PC-9 (cell line): ENCODE data around the gene RAB40C. TPM values are rescaled to one million over a fixed set of nuclear protein-coding genes. Genes with fewer than 3 reads are reported as not detected.
A peak's percentile ranks its signal among the peaks of the same experiment; 100 is the strongest.

Source experiments
- BruUV-seq: library from RNA; stranded (reverse); fragments of 400-500 nt; replicated peaks from 2 replicates; lab custom pipeline; 2021; lab: Mats Ljungman, UMichigan
- CTCF ChIA-PET: fragments of 300-600 bp; sonication (Branson Sonifier 250); formaldehyde crosslinking; loops from one replicate; lab custom pipeline; 2022; ENCODE audit warnings: antibody characterized with exemption; lab: Charles Lee
- POLR2A ChIA-PET: fragments of 300-600 bp; sonication (Branson Sonifier 250); formaldehyde crosslinking; loops from one replicate; lab custom pipeline; 2022; ENCODE audit warnings: antibody characterized with exemption; ENCODE audit not compliant: unreplicated experiment; lab: Charles Lee
- DNase-seq, 2 experiments: peaks; one replicate each; pipeline versions ENCODE4 v3.0.0 to v3.0.0-alpha.2; 2015 to 2022; ENCODE audit warnings: mixed read lengths in 1 of 2
- H2AFZ ChIP-seq: fragments of 200-600 bp; sonication (generic); 2 replicates; pipeline ENCODE4 v1.8.1; 2017; ENCODE audit warnings: antibody characterized with exemption
- H3F3A ChIP-seq: fragments of 200-600 bp; sonication (generic); 2 replicates; pipeline ENCODE4 v1.8.1; 2017; ENCODE audit warnings: antibody characterized with exemption, mild to moderate bottlenecking, low read depth; ENCODE audit not compliant: insufficient read depth
- H3K27ac ChIP-seq: fragments of 200-600 bp; sonication (generic); 2 replicates; pipeline ENCODE4 v1.6.1; 2016; ENCODE audit warnings: mixed run types
- H3K27me3 ChIP-seq: fragments of 200-600 bp; sonication (generic); 2 replicates; pipeline ENCODE4 v1.6.1; 2016; ENCODE audit warnings: low read depth, mixed run types; ENCODE audit not compliant: insufficient read depth
- H3K36me3 ChIP-seq: fragments of 200-600 bp; sonication (generic); 2 replicates; pipeline ENCODE4 v1.6.1; 2016; ENCODE audit warnings: low read depth, mixed run types
- H3K4me1 ChIP-seq: fragments of 200-600 bp; sonication (generic); replicated peaks from 2 replicates; pipeline ENCODE4 v1.6.1; 2016; ENCODE audit warnings: mixed run types; ENCODE audit not compliant: insufficient read depth
- H3K4me2 ChIP-seq: fragments of 200-600 bp; sonication (generic); 2 replicates; pipeline ENCODE4 v1.6.1; 2017; ENCODE audit warnings: mixed run types
- H3K4me3 ChIP-seq: fragments of 200-600 bp; sonication (generic); 2 replicates; pipeline ENCODE4 v1.6.1; 2016; ENCODE audit warnings: mixed run types
- H3K79me2 ChIP-seq: fragments of 200-600 bp; sonication (generic); 2 replicates; pipeline ENCODE4 v1.6.1; 2017; ENCODE audit warnings: low read depth, mixed run types
- H3K9me2 ChIP-seq: fragments of 200-600 bp; sonication (generic); 2 replicates; pipeline ENCODE4 v1.8.1; 2017; ENCODE audit warnings: mild to moderate bottlenecking; ENCODE audit not compliant: insufficient read depth
- H3K9me3 ChIP-seq: fragments of 200-600 bp; sonication (generic); 2 replicates; pipeline ENCODE4 v1.8.1; 2016; ENCODE audit warnings: low read depth; ENCODE audit not compliant: insufficient read depth
- H4K20me1 ChIP-seq: fragments of 200-600 bp; sonication (generic); 2 replicates; pipeline ENCODE4 v1.8.1; 2017; ENCODE audit not compliant: insufficient read depth
- EZH2 ChIP-seq: fragments of 200-600 bp; sonication (generic); IDR thresholded peaks from 2 replicates; pipeline ENCODE4 v1.8.0; 2017; ENCODE audit warnings: antibody characterized with exemption, low read depth
- intact Hi-C: fragments of 100-400 bp; cut with micrococcal nuclease; formaldehyde crosslinking; loops from one replicate; pipeline ENCODE4 v1.10.0; 2022; ENCODE audit not compliant: unreplicated experiment
- total RNA-seq: library from RNA; stranded (reverse); gene quantifications from 2 replicates; pipeline ENCODE4 v1.2.3, GENCODE V29; 2021
- TF ChIP-seq, protein P1 (sequence below): fragments of 200-600 bp; sonication (generic); conservative IDR thresholded peaks from 2 replicates; pipeline ENCODE4 v1.6.1; 2017; ENCODE audit warnings: mixed run types, antibody characterized with exemption, mild to moderate bottlenecking, moderate library complexity

Gene RAB40C
- total RNA-seq, 1 experiment from 2014 or later, result 47.1 TPM

- H3K36me3 ChIP-seq, result no peaks in the 10 kb centered on the region
- no peak overlapping the region for H3K27ac ChIP-seq
- CTCF ChIA-PET, result interaction anchor here (0.9 kb wide), 1 partner anchor 16 kb away, joined by 4 read pairs; the partner anchor contains the start of gene RHBDL1
Measured at GRCh38 chr16:660132-660458, 70.2 kb downstream of the RAB40C start.

DNA sequence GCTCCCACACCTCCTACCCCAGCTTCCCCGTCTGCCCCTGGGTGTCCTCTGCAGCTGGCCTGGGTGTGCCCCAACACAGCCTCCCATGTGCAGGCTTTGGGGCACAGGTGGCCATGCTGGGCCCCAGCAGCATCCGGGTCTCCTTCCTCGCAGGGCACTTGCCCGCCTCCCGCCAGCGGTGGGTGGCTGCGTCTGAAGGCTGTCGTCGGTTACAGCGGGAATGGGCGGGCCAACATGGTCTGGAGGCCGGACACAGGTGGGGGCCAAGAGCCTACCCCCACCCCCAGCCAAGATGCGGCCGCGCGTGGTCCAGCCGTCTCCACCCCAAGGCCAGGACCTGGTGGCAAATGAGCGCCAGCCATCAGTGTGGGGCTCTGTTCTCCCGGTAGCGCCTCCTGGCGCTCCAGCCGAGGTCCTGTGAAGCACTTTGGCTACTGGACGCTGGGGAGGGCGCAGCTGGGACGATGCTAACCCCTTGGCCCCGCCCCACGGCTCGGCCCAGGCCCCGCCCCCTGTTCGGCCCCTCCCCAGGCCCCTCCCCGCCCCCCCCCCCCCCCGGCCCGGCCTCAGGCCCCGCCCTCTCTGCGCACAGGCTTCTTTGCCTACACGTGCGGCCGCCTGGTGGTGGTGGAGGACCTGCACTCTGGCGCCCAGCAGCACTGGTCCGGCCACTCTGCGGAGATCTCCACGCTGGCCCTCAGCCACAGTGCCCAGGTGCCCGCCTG lies 70.8 kb downstream of the RAB40C start:
- Histone ChIP-seq H3K9me2 (no peaks in the 10 kb centered on the region), H4K20me1 (0 out of 2 replicates have a peak, but pooled peaks cover 4% of the 10 kb centered on the region), H3K27ac (no peak overlapping the region), H3K36me3 (no peaks in the 10 kb centered on the region), H3K79me2 (no peaks in the 10 kb centered on the region), H3K4me2 (peak overlapping the region; percentile 33; the same call in 1 of the 2 replicates), H3F3A (peaks cover 7% of the 10 kb centered on the region), H2AFZ (no peak overlapping the region), H3K27me3 (no peaks in the 10 kb centered on the region), H3K4me3 (no peak overlapping the region), H3K9me3 (no peaks in the 10 kb centered on the region), H3K4me1 (peaks cover 7% of the 10 kb centered on the region; the same call in 1 of the 2 replicates)
- DNase-seq, result peak; percentile 70 to 87
- CTCF ChIA-PET, result interaction anchor here (0.6 to 0.9 kb wide), 2 partner anchors 15 to 52 kb away, joined by 3 to 4 read pairs; partner anchors contain the start of gene RHBDL1
- no TSS peak for BruUV-seq
- POLR2A ChIA-PET, result interaction anchor here (0.5 to 0.8 kb wide), 4 partner anchors 13 to 100 kb away, joined by 3 to 4 read pairs (median 4); partner anchors contain the start of gene MSLN
- no peak for TF ChIP-seq EZH2
- TF ChIP-seq, protein P1, sequence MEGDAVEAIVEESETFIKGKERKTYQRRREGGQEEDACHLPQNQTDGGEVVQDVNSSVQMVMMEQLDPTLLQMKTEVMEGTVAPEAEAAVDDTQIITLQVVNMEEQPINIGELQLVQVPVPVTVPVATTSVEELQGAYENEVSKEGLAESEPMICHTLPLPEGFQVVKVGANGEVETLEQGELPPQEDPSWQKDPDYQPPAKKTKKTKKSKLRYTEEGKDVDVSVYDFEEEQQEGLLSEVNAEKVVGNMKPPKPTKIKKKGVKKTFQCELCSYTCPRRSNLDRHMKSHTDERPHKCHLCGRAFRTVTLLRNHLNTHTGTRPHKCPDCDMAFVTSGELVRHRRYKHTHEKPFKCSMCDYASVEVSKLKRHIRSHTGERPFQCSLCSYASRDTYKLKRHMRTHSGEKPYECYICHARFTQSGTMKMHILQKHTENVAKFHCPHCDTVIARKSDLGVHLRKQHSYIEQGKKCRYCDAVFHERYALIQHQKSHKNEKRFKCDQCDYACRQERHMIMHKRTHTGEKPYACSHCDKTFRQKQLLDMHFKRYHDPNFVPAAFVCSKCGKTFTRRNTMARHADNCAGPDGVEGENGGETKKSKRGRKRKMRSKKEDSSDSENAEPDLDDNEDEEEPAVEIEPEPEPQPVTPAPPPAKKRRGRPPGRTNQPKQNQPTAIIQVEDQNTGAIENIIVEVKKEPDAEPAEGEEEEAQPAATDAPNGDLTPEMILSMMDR, result peak; percentile 52; the same call in 1 of the 2 replicates
- intact Hi-C loops, result no loop called here

More at GRCh38 chr16:660132-660458, 70.2 kb downstream of the RAB40C start:
- no peaks in the 10 kb centered on the region for H3K79me2 ChIP-seq
- H3K4me2 ChIP-seq, result no peak overlapping the region
- no peak for DNase-seq
- H2AFZ ChIP-seq, result no peak overlapping the region
- H3K9me3 ChIP-seq, result no peaks in the 10 kb centered on the region
- POLR2A ChIA-PET, result interaction anchor here (0.5 to 0.6 kb wide), 3 partner anchors 12 to 101 kb away, joined by 3 to 4 read pairs (median 4); partner anchors contain the start of gene MSLN
- intact Hi-C loops, result no loop called here
- no peak overlapping the region for H3K4me3 ChIP-seq
- no peaks in the 10 kb centered on the region for H3K27me3 ChIP-seq
- H3K4me1 ChIP-seq, result peaks cover 7% of the 10 kb centered on the region; the same call in 1 of the 2 replicates
- TF ChIP-seq, protein P1, result no peak
- TF ChIP-seq EZH2, result no peak
- H3K9me2 ChIP-seq, result no peaks in the 10 kb centered on the region
- 0 out of 2 replicates have a peak, but pooled peaks cover 4% of the 10 kb centered on the region for H4K20me1 ChIP-seq
- no TSS peak for BruUV-seq
- H3F3A ChIP-seq, result peaks cover 7% of the 10 kb centered on the region

- TF ChIP-seq, protein P1, result no peak; the same call in 1 of the 2 replicates
- TF ChIP-seq EZH2, result no peak
- no TSS peak for BruUV-seq
- no peaks in the 10 kb centered on the region for H3K36me3 ChIP-seq
- H2AFZ ChIP-seq, result no peak overlapping the region
- no peak for DNase-seq
- H3K27ac ChIP-seq, result no peak overlapping the region
- peaks cover 7% of the 10 kb centered on the region for H3F3A ChIP-seq
- H3K9me3 ChIP-seq, result no peaks in the 10 kb centered on the region
- ChIA-PET CTCF (interaction anchor here (0.6 to 0.9 kb wide), 2 partner anchors 15 to 51 kb away, joined by 3 to 4 read pairs; partner anchors contain the start of gene RHBDL1), POLR2A (interaction anchor here (0.8 kb wide), 1 partner anchor 61 kb away, joined by 3 read pairs; no protein-coding TSS in a partner anchor)
- H3K27me3 ChIP-seq, result no peaks in the 10 kb centered on the region
- 0 out of 2 replicates have a peak, but pooled peaks cover 4% of the 10 kb centered on the region for H4K20me1 ChIP-seq
- peak overlapping the region; percentile 33; the same call in 1 of the 2 replicates for H3K4me2 ChIP-seq
- H3K4me1 ChIP-seq, result peaks cover 7% of the 10 kb centered on the region; the same call in 1 of the 2 replicates
- no peaks in the 10 kb centered on the region for H3K79me2 ChIP-seq
- H3K9me2 ChIP-seq, result no peaks in the 10 kb centered on the region
- H3K4me3 ChIP-seq, result no peak overlapping the region
- intact Hi-C loops, result no loop called here
Measured at GRCh38 chr16:661184-661821, 71.4 kb downstream of the RAB40C start.
